GM10266 (cell line): ENCODE results near the gene EHMT1.

Experiments used
- DNase-seq: peaks from one replicate; pipeline ENCODE4 v3.0.0; 2012; ENCODE audit errors: extremely low spot score
- TF ChIP-seq, protein P1 (sequence below): IDR thresholded peaks from 2 replicates; pipeline ENCODE4 v1.5.1; 2012; ENCODE audit warnings: mild to moderate bottlenecking, low read depth; ENCODE audit not compliant: control insufficient read depth, insufficient read depth; ENCODE audit errors: missing control alignments

EHMT1 gene

DNA sequence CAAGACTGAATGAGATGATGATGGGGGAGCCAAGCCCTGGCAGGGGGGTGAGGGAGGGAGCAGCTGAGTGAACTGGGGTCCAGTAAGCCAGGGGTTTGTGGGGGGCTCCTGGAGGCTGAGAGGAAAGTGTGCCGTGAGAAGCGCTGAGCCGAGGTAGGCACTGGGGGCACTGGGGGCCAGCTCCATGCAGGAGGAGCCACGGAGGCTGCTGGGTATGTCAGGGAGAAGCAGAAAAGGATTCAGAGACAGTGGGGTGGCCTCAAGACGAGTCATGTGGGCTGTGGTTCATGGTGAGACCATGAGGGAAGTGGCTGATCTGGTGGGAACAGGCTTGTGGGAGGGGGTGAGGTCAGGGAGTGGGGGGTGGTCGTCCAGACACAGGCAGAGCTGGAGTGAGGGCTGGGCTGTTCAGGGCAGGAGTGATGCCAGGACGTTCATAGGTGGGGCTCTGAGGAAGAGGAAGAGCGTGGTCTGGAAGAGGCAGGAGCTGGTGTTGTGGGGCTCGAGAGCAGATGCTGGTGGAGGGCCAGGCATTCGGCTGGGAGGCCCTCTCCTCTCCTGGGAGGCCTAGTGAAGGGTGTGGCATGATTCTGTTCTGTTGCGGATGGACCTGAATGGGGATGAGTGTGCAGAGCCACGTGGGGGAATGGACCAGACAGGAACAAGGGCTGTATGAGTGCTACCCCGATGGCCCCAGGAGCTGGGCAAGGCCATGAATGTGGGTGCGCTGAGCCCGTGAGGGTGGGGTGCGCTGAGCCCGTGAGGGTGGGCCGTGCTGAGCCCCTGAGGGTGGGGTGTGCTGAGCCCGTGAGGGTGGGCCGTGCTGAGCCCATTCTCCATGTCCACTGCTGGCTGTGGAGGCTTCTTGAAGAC, 166.1 kb downstream of the EHMT1 start:
- TF ChIP-seq, protein P1, sequence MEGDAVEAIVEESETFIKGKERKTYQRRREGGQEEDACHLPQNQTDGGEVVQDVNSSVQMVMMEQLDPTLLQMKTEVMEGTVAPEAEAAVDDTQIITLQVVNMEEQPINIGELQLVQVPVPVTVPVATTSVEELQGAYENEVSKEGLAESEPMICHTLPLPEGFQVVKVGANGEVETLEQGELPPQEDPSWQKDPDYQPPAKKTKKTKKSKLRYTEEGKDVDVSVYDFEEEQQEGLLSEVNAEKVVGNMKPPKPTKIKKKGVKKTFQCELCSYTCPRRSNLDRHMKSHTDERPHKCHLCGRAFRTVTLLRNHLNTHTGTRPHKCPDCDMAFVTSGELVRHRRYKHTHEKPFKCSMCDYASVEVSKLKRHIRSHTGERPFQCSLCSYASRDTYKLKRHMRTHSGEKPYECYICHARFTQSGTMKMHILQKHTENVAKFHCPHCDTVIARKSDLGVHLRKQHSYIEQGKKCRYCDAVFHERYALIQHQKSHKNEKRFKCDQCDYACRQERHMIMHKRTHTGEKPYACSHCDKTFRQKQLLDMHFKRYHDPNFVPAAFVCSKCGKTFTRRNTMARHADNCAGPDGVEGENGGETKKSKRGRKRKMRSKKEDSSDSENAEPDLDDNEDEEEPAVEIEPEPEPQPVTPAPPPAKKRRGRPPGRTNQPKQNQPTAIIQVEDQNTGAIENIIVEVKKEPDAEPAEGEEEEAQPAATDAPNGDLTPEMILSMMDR = no peak
- no peak for DNase-seq

DNA sequence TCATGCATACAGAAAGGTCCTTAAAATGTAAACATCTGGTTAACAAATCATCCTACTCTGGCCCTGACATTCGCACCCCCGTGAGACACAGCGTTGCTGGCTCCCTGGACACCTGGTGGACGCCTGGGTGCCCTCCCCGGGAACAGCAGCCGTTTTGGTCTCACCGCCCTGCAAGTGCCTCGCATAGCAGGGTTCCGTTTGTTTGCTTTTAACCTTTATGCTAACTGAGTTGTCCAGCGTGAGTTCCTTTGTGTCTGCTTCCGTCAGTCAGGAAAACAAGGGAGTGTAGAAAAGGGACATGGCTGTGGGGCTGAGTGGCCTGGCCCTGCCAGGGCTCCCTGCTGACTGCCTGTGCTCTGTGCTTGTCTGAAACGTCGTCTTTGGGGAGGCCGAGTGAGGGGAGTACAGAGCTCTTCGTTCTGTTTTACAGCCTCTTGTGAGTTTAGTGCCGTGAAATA, 166.9 kb downstream of the EHMT1 start:
- no peak for DNase-seq
- TF ChIP-seq, protein P1 = no peak

DNA sequence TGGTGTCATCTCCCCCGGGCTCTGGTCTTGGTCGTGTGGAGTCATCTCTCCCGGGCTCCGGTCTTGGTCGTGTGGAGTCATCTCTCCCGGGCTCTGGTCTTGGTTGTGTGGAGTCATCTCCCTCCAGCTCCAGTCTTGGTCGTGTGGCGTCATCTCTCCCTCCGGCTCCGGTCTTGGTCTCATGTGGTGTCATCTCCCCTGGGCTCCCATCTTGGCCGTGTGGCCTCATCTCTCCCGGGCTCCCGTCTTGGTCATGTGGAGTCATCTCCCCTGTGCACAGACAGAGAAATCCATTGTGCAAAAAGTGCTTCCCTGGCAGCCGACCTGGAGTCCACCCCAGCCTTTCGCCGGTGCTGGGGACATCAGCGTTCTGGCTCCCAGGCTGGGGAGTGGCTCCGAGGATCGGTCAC, 167.7 kb downstream of the EHMT1 start:
- TF ChIP-seq, protein P1 = no peak
- no peak for DNase-seq

DNA sequence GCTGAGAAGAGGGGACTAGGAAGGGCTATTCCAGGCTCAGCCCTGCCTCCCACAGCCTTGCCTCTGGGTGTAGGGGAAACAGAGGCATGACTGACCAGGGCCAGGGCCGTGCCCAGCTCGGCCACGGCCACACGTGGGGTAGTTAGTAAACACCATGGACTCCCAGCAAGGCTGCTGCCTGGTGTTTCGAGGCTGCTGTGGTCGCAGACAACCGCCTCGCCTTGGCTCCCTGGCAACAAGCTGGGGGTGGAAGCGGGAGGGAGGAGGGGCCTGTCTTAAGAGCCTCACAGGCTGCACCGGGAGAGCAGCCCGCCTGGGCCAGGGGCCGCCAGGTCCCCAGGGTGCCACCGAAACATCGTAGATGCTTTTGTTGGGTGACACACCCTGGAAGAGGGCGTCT, 168.6 kb downstream of the EHMT1 start:
- DNase-seq = no peak
- TF ChIP-seq, protein P1 = no peak

DNA sequence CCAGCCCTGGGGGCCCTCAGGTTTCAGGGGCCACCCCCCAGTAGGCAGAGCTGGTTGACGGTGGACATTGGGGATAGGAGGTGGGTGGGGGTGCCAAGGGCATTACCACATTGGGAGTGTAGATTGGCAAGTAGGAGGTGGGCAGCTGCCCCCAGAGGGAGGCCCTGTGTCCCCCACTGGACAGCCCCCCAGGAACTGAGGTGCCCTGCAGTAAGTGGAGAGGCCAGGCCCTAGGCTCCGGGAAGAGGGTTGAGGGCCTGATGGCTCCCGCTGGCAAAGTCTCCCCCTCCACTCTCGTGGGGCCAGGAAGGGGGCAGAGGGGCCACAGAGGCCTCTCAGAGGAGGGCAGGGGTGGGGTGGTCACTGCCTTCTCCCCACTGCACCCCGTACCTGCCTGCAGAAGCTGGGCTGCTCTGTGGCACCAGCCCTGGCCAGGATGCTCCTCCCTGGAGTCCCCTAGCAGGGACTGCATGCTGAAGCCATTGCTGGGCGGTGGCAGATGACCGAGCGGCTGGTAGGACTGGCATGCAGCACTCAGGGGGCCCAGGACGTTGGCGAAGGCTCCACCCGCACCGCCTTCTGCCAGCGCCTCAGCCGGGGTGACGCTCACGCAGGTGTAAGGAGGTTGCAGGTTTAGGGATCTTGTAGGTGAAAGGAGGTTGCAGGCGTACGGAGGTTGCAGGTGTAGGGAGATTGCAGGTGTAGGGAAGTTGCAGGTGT, 169.1 kb downstream of the EHMT1 start:
- TF ChIP-seq, protein P1 = no peak
- no peak for DNase-seq

DNA sequence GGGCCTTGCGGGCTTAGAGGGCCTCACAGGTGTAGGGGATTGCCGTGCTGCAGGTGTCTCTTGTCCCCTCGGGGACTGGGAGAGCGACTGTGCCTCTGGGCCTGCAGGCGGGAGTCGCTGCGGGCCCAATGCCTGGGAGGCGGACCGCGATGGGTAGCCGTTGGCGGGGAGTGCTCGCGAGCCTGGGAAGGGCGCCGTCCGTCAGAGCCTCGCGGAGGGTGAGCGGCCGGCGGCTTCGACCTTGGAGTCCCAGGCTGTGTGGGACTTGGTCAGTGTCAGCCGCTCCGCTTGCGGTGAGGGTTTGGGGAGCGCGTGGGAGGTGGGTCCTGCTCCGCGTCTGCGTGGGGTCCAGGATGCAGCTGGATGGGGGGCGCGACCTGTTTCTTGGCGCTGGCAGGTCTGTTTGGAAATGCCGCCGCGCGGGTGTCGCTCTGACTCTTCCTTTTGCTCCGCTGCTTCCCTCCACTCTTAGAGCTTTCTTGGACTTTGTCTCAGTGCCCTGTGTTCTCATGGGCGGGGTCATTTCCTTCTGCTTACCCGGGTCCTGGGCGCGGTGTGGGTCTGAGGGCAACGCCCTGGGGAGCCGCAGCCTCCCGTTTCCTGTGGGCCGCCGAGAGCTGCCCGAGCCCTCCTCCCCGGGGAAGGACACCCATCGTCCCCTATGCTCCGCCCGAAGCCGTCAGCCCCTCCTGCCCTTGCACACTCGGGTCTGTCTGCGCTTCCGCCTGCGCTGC, 169.9 kb downstream of the EHMT1 start:
- TF ChIP-seq, protein P1 = no peak
- no peak for DNase-seq
